ENCODE results near the gene PROKR2.
A peak's percentile ranks its signal among the peaks of the same experiment; 100 is the strongest.

PROKR2 gene

GRCh38 chr20:5316188-5317158 lies at the start of gene PROKR2:
TSS of gene PROKR2 (minus strand) at chr20:5316954. CDS start at chr20:5314369, 2,585 bp downstream.
- DNase-seq, result no peak

- DNase-seq, result no peak
Observed at GRCh38 chr20:5364997-5365597, 48.3 kb upstream of the PROKR2 start.

- DNase-seq, result peak; percentile 5
Observed at GRCh38 chr20:5364136-5364821, 47.5 kb upstream of the PROKR2 start.

GRCh38 chr20:5362771-5363170 lies 46.0 kb upstream of the PROKR2 start:
- DNase-seq, result no peak

- no peak for DNase-seq
Observed at GRCh38 chr20:5361176-5361575, 44.4 kb upstream of the PROKR2 start.

GRCh38 chr20:5357946-5358345 lies 41.2 kb upstream of the PROKR2 start:
- DNase-seq, result no peak

- no peak for DNase-seq
Observed at GRCh38 chr20:5356941-5357340, 40.2 kb upstream of the PROKR2 start.

- no peak for DNase-seq
Observed at GRCh38 chr20:5354901-5355300, 38.1 kb upstream of the PROKR2 start.

- peak; percentile 18 for DNase-seq
Observed at GRCh38 chr20:5353624-5354496, 37.1 kb upstream of the PROKR2 start.

- no peak for DNase-seq
Observed at GRCh38 chr20:5349448-5349847, 32.7 kb upstream of the PROKR2 start.

- DNase-seq, result no peak
Observed at GRCh38 chr20:5342021-5342420, 25.3 kb upstream of the PROKR2 start.

GRCh38 chr20:5331340-5331739 lies 14.6 kb upstream of the PROKR2 start:
- DNase-seq, result no peak

GRCh38 chr20:5328268-5328667 lies 11.5 kb upstream of the PROKR2 start:
- no peak for DNase-seq

- DNase-seq, result no peak
Observed at GRCh38 chr20:5327356-5327755, 10.6 kb upstream of the PROKR2 start.

- DNase-seq, result no peak
Observed at GRCh38 chr20:5315807-5316187, 957 bp downstream of the PROKR2 start.

- DNase-seq, result no peak
Observed at GRCh38 chr20:5313916-5314315, 2.8 kb downstream of the PROKR2 start.

- DNase-seq, result no peak
Observed at GRCh38 chr20:5312518-5312917, 4.2 kb downstream of the PROKR2 start.

GRCh38 chr20:5309971-5310370 lies 6.8 kb downstream of the PROKR2 start:
- no peak for DNase-seq

- DNase-seq, result no peak
Observed at GRCh38 chr20:5298811-5299210, 17.9 kb downstream of the PROKR2 start.

GRCh38 chr20:5297280-5298004 lies 19.3 kb downstream of the PROKR2 start:
- no peak for DNase-seq

- DNase-seq, result no peak
Observed at GRCh38 chr20:5290596-5290995, 26.2 kb downstream of the PROKR2 start.

GRCh38 chr20:5282561-5282960 lies 34.2 kb downstream of the PROKR2 start:
- no peak for DNase-seq
